CD8-positive, alpha-beta memory T cell (primary cell): Measurements from ENCODE around the gene AP5S1. TPM values are rescaled to one million over a fixed set of nuclear protein-coding genes. Genes with fewer than 3 reads are reported as not detected.
A peak's percentile ranks its signal among the peaks of the same experiment; 100 is the strongest.
"Not testable (repeated sequence)": the region's sequence is repeated elsewhere in the genome, so short reads cannot be mapped to it uniquely, and the experiment has no call there.

ENCODE experiments used
- CTCF ChIA-PET: fragments of 350-600 bp; sonication (Branson Sonifier 250); formaldehyde crosslinking; loops from one replicate; lab custom pipeline; 2021; ENCODE audit warnings: antibody characterized with exemption; lab: Charles Lee
- POLR2A ChIA-PET: fragments of 350-600 bp; sonication (Branson Sonifier 250); formaldehyde crosslinking; loops from one replicate; lab custom pipeline; 2021; ENCODE audit warnings: antibody characterized with exemption; lab: Charles Lee
- DNase-seq, 5 donors: peaks; one replicate each; pipeline versions ENCODE4 v3.0.0 to v3.0.0-alpha.2; 2020 to 2022; ENCODE audit warnings: mixed read lengths in 1 of 5
- H3K27ac ChIP-seq: one replicate; pipeline ENCODE4 v1.7.0; 2013; ENCODE audit warnings: low read depth, mild to moderate bottlenecking, low read length, moderate library complexity
- H3K27me3 ChIP-seq: 2 replicates; pipeline ENCODE4 v1.7.0; 2013; ENCODE audit warnings: low read length, mild to moderate bottlenecking; ENCODE audit not compliant: insufficient read depth, poor library complexity, severe bottlenecking
- H3K36me3 ChIP-seq: 2 replicates; pipeline ENCODE4 v1.7.0; 2013; ENCODE audit warnings: mild to moderate bottlenecking, low read length, moderate library complexity; ENCODE audit not compliant: insufficient read depth
- H3K4me1 ChIP-seq: 2 replicates; pipeline ENCODE4 v1.7.0; 2013; ENCODE audit warnings: mild to moderate bottlenecking, low read length, moderate library complexity; ENCODE audit not compliant: insufficient read depth
- H3K4me3 ChIP-seq: 2 replicates; pipeline ENCODE4 v1.7.0; 2013; ENCODE audit warnings: mild to moderate bottlenecking, low read length
- H3K9me3 ChIP-seq: 2 replicates; pipeline ENCODE4 v1.7.0; 2013; ENCODE audit warnings: mild to moderate bottlenecking, low read length
- H3K27ac Mint-ChIP-seq, 8 donors: one replicate each; pipeline ENCODE4 v1.8.0; 2020 to 2021; ENCODE audit warnings: mixed read lengths in 8 of 8, mild to moderate bottlenecking in 6 of 8, inconsistent platforms in 3 of 8, moderate library complexity in 3 of 8
- H3K27me3 Mint-ChIP-seq, 2 donors: one replicate each; pipeline ENCODE4 v1.8.0; 2020 to 2021; ENCODE audit warnings: mixed read lengths in 2 of 2, mild to moderate bottlenecking in 1 of 2, moderate library complexity in 1 of 2
- H3K36me3 Mint-ChIP-seq, 3 donors: one replicate each; pipeline ENCODE4 v1.8.0; 2020 to 2021; ENCODE audit warnings: mixed read lengths in 3 of 3, inconsistent platforms in 1 of 3, mild to moderate bottlenecking in 1 of 3
- H3K4me1 Mint-ChIP-seq, 3 donors: one replicate each; pipeline ENCODE4 v1.8.0; 2020 to 2021; ENCODE audit warnings: mixed read lengths in 3 of 3, inconsistent platforms in 1 of 3, mild to moderate bottlenecking in 1 of 3
- H3K4me3 Mint-ChIP-seq, 7 donors: one replicate each; pipeline ENCODE4 v1.8.0; 2020 to 2021; ENCODE audit warnings: mixed read lengths in 7 of 7, mild to moderate bottlenecking in 6 of 7, moderate library complexity in 4 of 7, inconsistent platforms in 2 of 7
- H3K9me3 Mint-ChIP-seq, 5 donors: one replicate each; pipeline ENCODE4 v1.8.0; 2020 to 2022; ENCODE audit warnings: mixed read lengths in 5 of 5, mild to moderate bottlenecking in 3 of 5, moderate library complexity in 2 of 5, inconsistent platforms in 1 of 5
- polyA plus RNA-seq: library from polyadenylated mRNA; unstranded; fragments of 300-500 nt; fragmentation: Illumina TruSeq; gene quantifications from one replicate; pipeline ENCODE4 v1.2.3, GENCODE V29; 2021
- total RNA-seq, 2 experiments: library from RNA; stranded (reverse); gene quantifications; one replicate each; pipeline ENCODE4 v1.2.3, GENCODE V29; 2021

AP5S1 gene
- total and polyA plus RNA-seq, 3 experiments from 2014 or later: 14.0 to 18.4 (median 15.7) TPM

- H3K27ac Mint-ChIP-seq: peak overlapping the region in 3 of 8 donors; percentile 50 to 83 (median 70)
- ChIA-PET POLR2A (interaction anchor here (0.7 to 3.4 kb wide), 8 partner anchors 8 to 69 kb away, joined by 3 to 37 read pairs (median 4); partner anchors contain the start of genes ADISSP, AP5S1 and CDC25B), CTCF (interaction anchor here (0.8 to 16.8 kb wide), 15 partner anchors 10 to 298 kb away, joined by 3 to 262 read pairs (median 5); partner anchors contain the start of genes ADISSP, AP5S1 and CDC25B)
- peak overlapping the region in 4 of 7 donors; percentile 32 to 73 (median 56) for H3K4me3 Mint-ChIP-seq
- DNase-seq: no peak
- no peaks in the 10 kb centered on the region for H3K36me3 ChIP-seq
- no peaks in the 10 kb centered on the region for H3K9me3 ChIP-seq
- H3K4me1 ChIP-seq: peaks cover 30% of the 10 kb centered on the region
- H3K4me1 Mint-ChIP-seq: peaks cover 42 to 52% (median 43%) of the 10 kb centered on the region in 3 donors
- H3K27me3 ChIP-seq: no peaks in the 10 kb centered on the region
- H3K27me3 Mint-ChIP-seq: no peaks in the 10 kb centered on the region
- H3K4me3 ChIP-seq: peak overlapping the region; percentile 19
- H3K9me3 Mint-ChIP-seq: no peaks in the 10 kb centered on the region
- peak overlapping the region; percentile 16 for H3K27ac ChIP-seq
- peaks cover 0 to 5% (median 3%) of the 10 kb centered on the region in 3 donors for H3K36me3 Mint-ChIP-seq
These were observed 34.9 kb upstream of the AP5S1 start for GRCh38 chr20:3785240-3786125.

GRCh38 chr20:3786126-3786484, 34.2 kb upstream of the AP5S1 start:
- Mint-ChIP-seq H3K4me1 (peaks cover 36 to 46% (median 40%) of the 10 kb centered on the region in 3 donors), H3K4me3 (peak overlapping the region; percentile 75 to 88 (median 81)), H3K27ac (peak overlapping the region in 7 of 8 donors; percentile 68 to 90 (median 80)), H3K9me3 (no peaks in the 10 kb centered on the region), H3K36me3 (peaks cover 0 to 5% (median 3%) of the 10 kb centered on the region in 3 donors), H3K27me3 (no peaks in the 10 kb centered on the region)
- POLR2A ChIA-PET: interaction anchor here (1.0 to 3.4 kb wide), 7 partner anchors 9 to 69 kb away, joined by 3 to 37 read pairs (median 7); partner anchors contain the start of genes ADISSP, AP5S1 and CDC25B
- Histone ChIP-seq H3K4me1 (peaks cover 23% of the 10 kb centered on the region), H3K4me3 (peak overlapping the region; percentile 19), H3K27ac (peak overlapping the region; percentile 16), H3K9me3 (no peaks in the 10 kb centered on the region), H3K27me3 (no peaks in the 10 kb centered on the region), H3K36me3 (no peaks in the 10 kb centered on the region)
- DNase-seq: peak in 2 of 5 donors; percentile 42 to 64
- CTCF ChIA-PET: interaction anchor here (0.7 to 16.8 kb wide), 16 partner anchors 8 to 298 kb away, joined by 3 to 262 read pairs (median 5); partner anchors contain the start of genes ADISSP, AP5S1 and CDC25B

GRCh38 chr20:3786665-3787323, 33.6 kb upstream of the AP5S1 start, which contains the start of gene CENPB:
Gene CENPB, minus strand, starts transcription at chr20:3786740. Its CDS starts 257 bp downstream, at chr20:3786483.
- Mint-ChIP-seq H3K4me3 (peak within 1 kb of the TSS; percentile 75 to 88 (median 83)), H3K4me1 (peaks cover 29 to 39% (median 34%) of the 10 kb centered on the region in 3 donors), H3K27me3 (no peaks in the 10 kb centered on the region), H3K9me3 (no peaks in the 10 kb centered on the region), H3K27ac (peak within 1 kb of the TSS; percentile 68 to 92 (median 85)), H3K36me3 (peaks cover 0 to 5% (median 3%) of the 10 kb centered on the region in 3 donors)
- Histone ChIP-seq H3K9me3 (no peaks in the 10 kb centered on the region), H3K4me3 (peak within 1 kb of the TSS; percentile 46), H3K4me1 (peaks cover 23% of the 10 kb centered on the region), H3K27me3 (no peaks in the 10 kb centered on the region), H3K27ac (peak within 1 kb of the TSS; percentile 16), H3K36me3 (no peaks in the 10 kb centered on the region)
- POLR2A ChIA-PET: interaction anchor here (0.5 to 3.4 kb wide), 13 partner anchors 9 to 68 kb away, joined by 3 to 37 read pairs (median 5); partner anchors contain the start of genes ADISSP, AP5S1 and CDC25B
- CTCF ChIA-PET: interaction anchor here (0.7 to 16.8 kb wide), 18 partner anchors 8 to 297 kb away, joined by 3 to 262 read pairs (median 4); partner anchors contain the start of genes ADISSP, AP5S1 and CDC25B
- peak; percentile 87 to 92 (median 89) for DNase-seq

GRCh38 chr20:3787324-3788014, 32.9 kb upstream of the AP5S1 start:
- Histone ChIP-seq H3K27ac (no peak overlapping the region), H3K27me3 (no peaks in the 10 kb centered on the region), H3K4me1 (peaks cover 23% of the 10 kb centered on the region), H3K9me3 (no peaks in the 10 kb centered on the region), H3K4me3 (peak overlapping the region; percentile 46), H3K36me3 (no peaks in the 10 kb centered on the region)
- H3K4me3 Mint-ChIP-seq: peak overlapping the region; percentile 69 to 88 (median 73)
- H3K9me3 Mint-ChIP-seq: no peaks in the 10 kb centered on the region
- H3K36me3 Mint-ChIP-seq: peaks cover 0 to 5% (median 3%) of the 10 kb centered on the region in 3 donors
- no peaks in the 10 kb centered on the region for H3K27me3 Mint-ChIP-seq
- ChIA-PET CTCF (interaction anchor here (0.7 to 16.8 kb wide), 7 partner anchors 9 to 67 kb away, joined by 3 to 262 read pairs (median 5); partner anchors contain the start of genes ADISSP and AP5S1), POLR2A (interaction anchor here (0.6 to 3.4 kb wide), 9 partner anchors 8 to 66 kb away, joined by 3 to 37 read pairs (median 5); partner anchors contain the start of genes ADISSP, AP5S1 and CDC25B)
- DNase-seq: no peak
- peaks cover 26 to 36% (median 31%) of the 10 kb centered on the region in 3 donors for H3K4me1 Mint-ChIP-seq
- H3K27ac Mint-ChIP-seq: peak overlapping the region; percentile 6 to 92 (median 79)

GRCh38 chr20:3788685-3789155, 31.6 kb upstream of the AP5S1 start:
- H3K9me3 ChIP-seq: no peaks in the 10 kb centered on the region
- Mint-ChIP-seq H3K4me3 (peak overlapping the region in 5 of 7 donors; percentile 64 to 90 (median 84)), H3K36me3 (peaks cover 0 to 5% (median 3%) of the 10 kb centered on the region in 3 donors), H3K27me3 (no peaks in the 10 kb centered on the region), H3K27ac (peak overlapping the region in 7 of 8 donors; percentile 52 to 96 (median 88)), H3K4me1 (peaks cover 22 to 32% (median 26%) of the 10 kb centered on the region in 3 donors), H3K9me3 (no peaks in the 10 kb centered on the region)
- H3K4me3 ChIP-seq: no peak overlapping the region
- no peaks in the 10 kb centered on the region for H3K27me3 ChIP-seq
- POLR2A ChIA-PET: interaction anchor here (0.6 kb wide), 1 partner anchor 90 kb away, joined by 5 read pairs; no protein-coding TSS in a partner anchor
- no peak for DNase-seq
- H3K4me1 ChIP-seq: peaks cover 23% of the 10 kb centered on the region
- no peak overlapping the region for H3K27ac ChIP-seq
- no peaks in the 10 kb centered on the region for H3K36me3 ChIP-seq
- CTCF ChIA-PET: interaction anchor here (16.8 kb wide), 1 partner anchor 30 kb away, joined by 262 read pairs; the partner anchor contains the start of gene AP5S1

GRCh38 chr20:3789201-3789600, 31.1 kb upstream of the AP5S1 start:
- H3K36me3 Mint-ChIP-seq, H3K9me3 Mint-ChIP-seq, DNase-seq, H3K4me3 ChIP-seq, H3K9me3 ChIP-seq, H3K27ac ChIP-seq, H3K36me3 ChIP-seq, H3K27me3 ChIP-seq, H3K27me3 Mint-ChIP-seq: not testable (repeated sequence)
- ChIA-PET POLR2A (interaction anchor here (0.6 kb wide), 2 partner anchors 63 to 90 kb away, joined by 3 to 5 read pairs; no protein-coding TSS in a partner anchor), CTCF (interaction anchor here (16.8 kb wide), 1 partner anchor 29 kb away, joined by 262 read pairs; the partner anchor contains the start of gene AP5S1)
- peak overlapping the region in 2 of 7 donors; percentile 73 to 90 for H3K4me3 Mint-ChIP-seq
- H3K4me1 ChIP-seq: peaks cover 23% of the 10 kb centered on the region
- H3K4me1 Mint-ChIP-seq: peaks cover 23 to 32% (median 26%) of the 10 kb centered on the region in 3 donors
- peak overlapping the region in 5 of 8 donors; percentile 40 to 92 (median 52) for H3K27ac Mint-ChIP-seq
